BLaER1 (cell line): ENCODE results near the gene SLC23A2.

Source experiments
- H3K27ac ChIP-seq: shearing (Covaris generic); formaldehyde crosslinking; 2 replicates; pipeline ENCODE4 v1.8.1; 2022
- H3K27me3 ChIP-seq: shearing (Covaris generic); formaldehyde crosslinking; 2 replicates; pipeline ENCODE4 v1.8.1; 2022
- H3K36me3 ChIP-seq: shearing (Covaris generic); formaldehyde crosslinking; 2 replicates; pipeline ENCODE4 v1.8.1; 2022
- H3K4me1 ChIP-seq: shearing (Covaris generic); formaldehyde crosslinking; 2 replicates; pipeline ENCODE4 v1.8.1; 2022
- H3K4me2 ChIP-seq: shearing (Covaris generic); formaldehyde crosslinking; 2 replicates; pipeline ENCODE4 v1.8.1; 2022
- H3K4me3 ChIP-seq: shearing (Covaris generic); formaldehyde crosslinking; 2 replicates; pipeline ENCODE4 v1.8.1; 2022
- H3K9ac ChIP-seq: shearing (Covaris generic); formaldehyde crosslinking; 2 replicates; pipeline ENCODE4 v1.8.1; 2022
- H3K9me3 ChIP-seq: shearing (Covaris generic); formaldehyde crosslinking; 2 replicates; pipeline ENCODE4 v1.8.1; 2022
- H4K20me1 ChIP-seq: shearing (Covaris generic); formaldehyde crosslinking; 2 replicates; pipeline ENCODE4 v1.8.1; 2022
- Cebpa-rat ChIP-seq: shearing (Covaris generic); IDR thresholded peaks from 2 replicates; pipeline ENCODE4 v1.8.1; 2022

The SLC23A2 gene

GRCh38 chr20:4967752-4968477 is 33.4 kb downstream of the SLC23A2 start:
- no peak overlapping the region for H3K27ac ChIP-seq
- no peaks in the 10 kb centered on the region for H3K9me3 ChIP-seq
- no peak overlapping the region for H3K4me3 ChIP-seq
- no peak overlapping the region for H3K4me2 ChIP-seq
- H3K36me3 ChIP-seq: peaks cover 61% of the 10 kb centered on the region
- no peak overlapping the region for H3K9ac ChIP-seq
- H4K20me1 ChIP-seq: peaks cover 62% of the 10 kb centered on the region
- H3K4me1 ChIP-seq: peaks cover 3% of the 10 kb centered on the region
- no peak for TF ChIP-seq Cebpa-rat
- no peaks in the 10 kb centered on the region for H3K27me3 ChIP-seq

- H3K9me3 ChIP-seq: no peaks in the 10 kb centered on the region
- no peak overlapping the region for H3K4me3 ChIP-seq
- H3K27ac ChIP-seq: no peak overlapping the region
- peaks cover 60% of the 10 kb centered on the region; the same call in 1 of the 2 replicates for H4K20me1 ChIP-seq
- TF ChIP-seq Cebpa-rat: no peak
- no peak overlapping the region for H3K4me2 ChIP-seq
- H3K36me3 ChIP-seq: peaks cover 68% of the 10 kb centered on the region
- no peaks in the 10 kb centered on the region for H3K27me3 ChIP-seq
- no peaks in the 10 kb centered on the region for H3K4me1 ChIP-seq
- H3K9ac ChIP-seq: no peak overlapping the region
These were observed 34.2 kb downstream of the SLC23A2 start for GRCh38 chr20:4966826-4967751.

- TF ChIP-seq Cebpa-rat: no peak
- no peak overlapping the region for H3K27ac ChIP-seq
- H3K9me3 ChIP-seq: no peaks in the 10 kb centered on the region
- no peak overlapping the region for H3K4me2 ChIP-seq
- no peak overlapping the region for H3K9ac ChIP-seq
- no peaks in the 10 kb centered on the region for H3K27me3 ChIP-seq
- no peak overlapping the region for H3K4me3 ChIP-seq
- peaks cover 32% of the 10 kb centered on the region for H3K36me3 ChIP-seq
- H4K20me1 ChIP-seq: peaks cover 69% of the 10 kb centered on the region
- H3K4me1 ChIP-seq: no peaks in the 10 kb centered on the region
These were observed 39.0 kb downstream of the SLC23A2 start for GRCh38 chr20:4962241-4962855.

- Histone ChIP-seq H3K36me3 (peaks cover 29% of the 10 kb centered on the region), H3K4me3 (no peak overlapping the region), H4K20me1 (peaks cover 74% of the 10 kb centered on the region), H3K4me1 (no peaks in the 10 kb centered on the region), H3K27me3 (no peaks in the 10 kb centered on the region), H3K4me2 (no peak overlapping the region), H3K9me3 (no peaks in the 10 kb centered on the region), H3K9ac (no peak overlapping the region), H3K27ac (no peak overlapping the region)
- no peak for TF ChIP-seq Cebpa-rat
These were observed 39.6 kb downstream of the SLC23A2 start for GRCh38 chr20:4961746-4962145.

GRCh38 chr20:4959592-4959991 is 41.7 kb downstream of the SLC23A2 start:
- H3K9ac ChIP-seq: no peak overlapping the region
- H3K4me1 ChIP-seq: no peaks in the 10 kb centered on the region
- no peak overlapping the region for H3K27ac ChIP-seq
- H3K9me3 ChIP-seq: no peaks in the 10 kb centered on the region
- H3K36me3 ChIP-seq: peaks cover 18% of the 10 kb centered on the region
- no peak overlapping the region for H3K4me2 ChIP-seq
- peaks cover 75% of the 10 kb centered on the region for H4K20me1 ChIP-seq
- no peak overlapping the region for H3K4me3 ChIP-seq
- TF ChIP-seq Cebpa-rat: no peak
- no peaks in the 10 kb centered on the region for H3K27me3 ChIP-seq

- H3K36me3 ChIP-seq: peaks cover 18% of the 10 kb centered on the region
- H3K9ac ChIP-seq: no peak overlapping the region
- H3K27ac ChIP-seq: no peak overlapping the region
- H3K4me2 ChIP-seq: no peak overlapping the region
- peaks cover 68% of the 10 kb centered on the region for H4K20me1 ChIP-seq
- H3K9me3 ChIP-seq: peaks cover 8% of the 10 kb centered on the region
- no peaks in the 10 kb centered on the region for H3K27me3 ChIP-seq
- H3K4me3 ChIP-seq: no peak overlapping the region
- TF ChIP-seq Cebpa-rat: no peak
- no peaks in the 10 kb centered on the region for H3K4me1 ChIP-seq
These were observed 43.4 kb downstream of the SLC23A2 start for GRCh38 chr20:4957939-4958362.

- H3K4me1 ChIP-seq: no peaks in the 10 kb centered on the region
These were observed 44.1 kb downstream of the SLC23A2 start for GRCh38 chr20:4957187-4957586.

GRCh38 chr20:4956200-4956810 is 45.0 kb downstream of the SLC23A2 start:
- Histone ChIP-seq H3K4me3 (no peak overlapping the region), H3K27ac (no peak overlapping the region), H3K9ac (no peak overlapping the region), H3K4me2 (no peak overlapping the region), H3K27me3 (no peaks in the 10 kb centered on the region), H4K20me1 (peaks cover 59% of the 10 kb centered on the region), H3K9me3 (peaks cover 21% of the 10 kb centered on the region), H3K4me1 (no peaks in the 10 kb centered on the region), H3K36me3 (peaks cover 28% of the 10 kb centered on the region)
- TF ChIP-seq Cebpa-rat: no peak

More at GRCh38 chr20:4957187-4957586, 44.1 kb downstream of the SLC23A2 start:
- no peak overlapping the region for H3K4me2 ChIP-seq
- H3K27ac ChIP-seq: no peak overlapping the region
- peaks cover 15% of the 10 kb centered on the region for H3K9me3 ChIP-seq
- TF ChIP-seq Cebpa-rat: no peak
- peaks cover 20% of the 10 kb centered on the region for H3K36me3 ChIP-seq
- no peak overlapping the region for H3K4me3 ChIP-seq
- H4K20me1 ChIP-seq: peaks cover 63% of the 10 kb centered on the region
- no peaks in the 10 kb centered on the region for H3K27me3 ChIP-seq
- no peak overlapping the region for H3K9ac ChIP-seq

GRCh38 chr20:4953881-4954280 is 47.4 kb downstream of the SLC23A2 start:
- H3K27me3 ChIP-seq: no peaks in the 10 kb centered on the region
- no peak overlapping the region for H3K4me2 ChIP-seq
- H3K9me3 ChIP-seq: peaks cover 21% of the 10 kb centered on the region
- peaks cover 62% of the 10 kb centered on the region for H4K20me1 ChIP-seq
- no peak overlapping the region for H3K4me3 ChIP-seq
- no peak overlapping the region for H3K27ac ChIP-seq
- no peak for TF ChIP-seq Cebpa-rat
- H3K36me3 ChIP-seq: peaks cover 32% of the 10 kb centered on the region
- no peak overlapping the region for H3K9ac ChIP-seq
- no peaks in the 10 kb centered on the region for H3K4me1 ChIP-seq
